Endodermal cell (in vitro differentiated cells): Measurements from ENCODE around the gene NCAPG2. TPM values are rescaled to one million over a fixed set of nuclear protein-coding genes. Genes with fewer than 3 reads are reported as not detected.

Source experiments
- DNase-seq: peaks from one replicate; pipeline ENCODE4 v3.0.0-alpha.2; 2017
- H3K27ac ChIP-seq: 2 replicates; pipeline ENCODE4 v1.5.1; 2013; ENCODE audit warnings: mild to moderate bottlenecking, low read depth, low read length, moderate library complexity
- H3K27me3 ChIP-seq: 2 replicates; pipeline ENCODE4 v1.6.1; 2013; ENCODE audit warnings: mild to moderate bottlenecking, low read length, moderate library complexity; ENCODE audit not compliant: insufficient read depth, control insufficient read depth, poor library complexity, severe bottlenecking
- H3K36me3 ChIP-seq: 2 replicates; pipeline ENCODE4 v1.7.0; 2013; ENCODE audit warnings: mild to moderate bottlenecking, low read length, moderate library complexity; ENCODE audit not compliant: control insufficient read depth, insufficient read depth
- H3K4me1 ChIP-seq: one replicate; pipeline ENCODE4 v1.7.0; 2013; ENCODE audit warnings: low read length; ENCODE audit not compliant: control insufficient read depth, insufficient read depth
- H3K4me3 ChIP-seq: 2 replicates; pipeline ENCODE4 v1.5.1; 2013; ENCODE audit warnings: mild to moderate bottlenecking, low read length, moderate library complexity
- H3K9ac ChIP-seq: 2 replicates; pipeline ENCODE4 v1.6.1; 2013; ENCODE audit warnings: mild to moderate bottlenecking, low read length, moderate library complexity; ENCODE audit not compliant: poor library complexity, severe bottlenecking; ENCODE audit errors: extremely low read depth
- H3K9me3 ChIP-seq: 2 replicates; pipeline ENCODE4 v1.6.1; 2013; ENCODE audit warnings: mild to moderate bottlenecking, low read length, moderate library complexity; ENCODE audit not compliant: control insufficient read depth
- H3K27ac Mint-ChIP-seq: 2 replicates; pipeline ENCODE4 v1.8.0; 2020; ENCODE audit warnings: mixed read lengths
- H3K27me3 Mint-ChIP-seq: 2 replicates; pipeline ENCODE4 v1.8.0; 2021; ENCODE audit warnings: mild to moderate bottlenecking, mixed read lengths; ENCODE audit not compliant: insufficient read depth
- H3K36me3 Mint-ChIP-seq: 2 replicates; pipeline ENCODE4 v1.8.0; 2020; ENCODE audit warnings: low read depth, mixed read lengths
- H3K4me1 Mint-ChIP-seq: 2 replicates; pipeline ENCODE4 v1.8.0; 2020; ENCODE audit warnings: mixed read lengths
- H3K4me3 Mint-ChIP-seq: 2 replicates; pipeline ENCODE4 v1.8.0; 2020; ENCODE audit warnings: mild to moderate bottlenecking, moderate library complexity, mixed read lengths
- H3K9me3 Mint-ChIP-seq: 2 replicates; pipeline ENCODE4 v1.8.0; 2020; ENCODE audit warnings: mild to moderate bottlenecking, mixed read lengths
- WGBS, 2 experiments: methylation state at CpG; one replicate each; pipeline versions ENCODE4 v1.1.5 to v1.1.7; 2013; ENCODE audit warnings: missing lambda C conversion rate in 2 of 2, mixed read lengths in 1 of 2; ENCODE audit not compliant: insufficient coverage in 1 of 2, insufficient read length in 1 of 2; 5-methylcytosine and 5-hydroxymethylcytosine counted together
- total RNA-seq, 2 donors: library from RNA; stranded (reverse); fragmentation: NEBNext Ultra II Directional in 1 of 2; extraction: Animal tissue kit (Norgen Biotek cat#: 25700) in 1 of 2; gene quantifications; 2 replicates in 1 of 2; 3 replicates in 1 of 2; pipeline ENCODE4 v1.2.1, GENCODE V29; 2021
- TF ChIP-seq, protein P1 (sequence below): fragments of 200-600 bp; sonication (generic); conservative IDR thresholded peaks from 2 replicates; pipeline ENCODE4 v1.5.0; 2021; ENCODE audit warnings: antibody characterized with exemption, mild to moderate bottlenecking

NCAPG2 gene
- total RNA-seq, 2 donors from 2014 or later, result 58.7 to 77.1 TPM

DNA sequence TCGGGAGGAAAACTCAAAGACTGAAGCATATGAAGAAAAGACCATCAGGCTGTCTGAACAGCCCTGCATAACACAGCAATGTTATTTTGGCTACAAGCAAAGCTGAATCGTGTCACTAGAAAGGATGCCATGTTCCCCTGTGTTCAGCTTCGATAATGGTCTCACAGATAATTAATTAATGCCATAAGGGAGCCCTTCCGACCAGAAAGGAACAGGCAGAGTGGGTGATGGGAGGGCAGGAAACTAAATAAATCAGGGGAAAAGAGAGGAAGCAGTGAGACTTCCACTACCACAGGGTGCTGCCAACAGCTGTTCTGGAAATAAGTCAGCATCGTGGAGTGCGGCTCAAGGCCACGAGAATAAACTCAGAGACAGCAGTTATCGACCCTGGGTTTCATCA, 120.2 kb downstream of the NCAPG2 start:
- 61 to 63% methylated on average over 8 of the region's 8 CpGs for WGBS, 2 experiments
- H3K4me3 ChIP-seq, result no peak overlapping the region
- DNase-seq, result no peak
- Mint-ChIP-seq H3K9me3 (peaks cover 17% of the 10 kb centered on the region), H3K4me3 (no peak overlapping the region), H3K27me3 (peaks cover 37% of the 10 kb centered on the region), H3K4me1 (no peaks in the 10 kb centered on the region), H3K27ac (no peak overlapping the region), H3K36me3 (no peaks in the 10 kb centered on the region)
- no peaks in the 10 kb centered on the region for H3K36me3 ChIP-seq
- H3K9me3 ChIP-seq, result peaks cover 59% of the 10 kb centered on the region
- H3K27me3 ChIP-seq, result no peaks in the 10 kb centered on the region
- H3K4me1 ChIP-seq, result no peaks in the 10 kb centered on the region
- H3K27ac ChIP-seq, result no peak overlapping the region
- TF ChIP-seq, protein P1, sequence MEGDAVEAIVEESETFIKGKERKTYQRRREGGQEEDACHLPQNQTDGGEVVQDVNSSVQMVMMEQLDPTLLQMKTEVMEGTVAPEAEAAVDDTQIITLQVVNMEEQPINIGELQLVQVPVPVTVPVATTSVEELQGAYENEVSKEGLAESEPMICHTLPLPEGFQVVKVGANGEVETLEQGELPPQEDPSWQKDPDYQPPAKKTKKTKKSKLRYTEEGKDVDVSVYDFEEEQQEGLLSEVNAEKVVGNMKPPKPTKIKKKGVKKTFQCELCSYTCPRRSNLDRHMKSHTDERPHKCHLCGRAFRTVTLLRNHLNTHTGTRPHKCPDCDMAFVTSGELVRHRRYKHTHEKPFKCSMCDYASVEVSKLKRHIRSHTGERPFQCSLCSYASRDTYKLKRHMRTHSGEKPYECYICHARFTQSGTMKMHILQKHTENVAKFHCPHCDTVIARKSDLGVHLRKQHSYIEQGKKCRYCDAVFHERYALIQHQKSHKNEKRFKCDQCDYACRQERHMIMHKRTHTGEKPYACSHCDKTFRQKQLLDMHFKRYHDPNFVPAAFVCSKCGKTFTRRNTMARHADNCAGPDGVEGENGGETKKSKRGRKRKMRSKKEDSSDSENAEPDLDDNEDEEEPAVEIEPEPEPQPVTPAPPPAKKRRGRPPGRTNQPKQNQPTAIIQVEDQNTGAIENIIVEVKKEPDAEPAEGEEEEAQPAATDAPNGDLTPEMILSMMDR, result no peak
- H3K9ac ChIP-seq, result no peak overlapping the region

DNA sequence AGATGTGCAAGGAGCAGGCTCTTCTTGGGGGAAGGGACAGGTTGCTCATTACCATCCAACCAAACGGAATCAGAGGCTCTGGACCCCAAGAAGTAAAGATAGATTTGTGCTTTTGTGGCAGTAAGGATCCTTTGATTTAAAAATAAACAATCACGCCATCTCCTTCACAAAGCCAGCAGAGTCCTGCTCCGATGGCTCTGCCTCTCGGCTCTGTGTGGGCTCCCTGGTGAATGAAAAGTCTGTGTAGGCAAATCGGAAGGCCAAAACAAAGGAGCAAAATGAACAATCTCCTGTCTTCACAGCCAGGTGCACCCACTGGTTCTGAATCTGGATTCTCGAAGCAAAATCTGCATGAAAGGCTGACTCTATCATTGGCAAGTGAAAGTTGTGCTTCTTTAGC, 120.8 kb downstream of the NCAPG2 start:
- H3K4me3 Mint-ChIP-seq, result no peak overlapping the region
- H3K4me3 ChIP-seq, result no peak overlapping the region
- no peaks in the 10 kb centered on the region for H3K4me1 ChIP-seq
- peaks cover 65% of the 10 kb centered on the region for H3K9me3 ChIP-seq
- no peak overlapping the region for H3K27ac Mint-ChIP-seq
- H3K27me3 Mint-ChIP-seq, result peaks cover 37% of the 10 kb centered on the region
- DNase-seq, result no peak
- no peak overlapping the region for H3K27ac ChIP-seq
- no peaks in the 10 kb centered on the region for H3K36me3 ChIP-seq
- H3K36me3 Mint-ChIP-seq, result no peaks in the 10 kb centered on the region
- H3K27me3 ChIP-seq, result no peaks in the 10 kb centered on the region
- 76 to 80% methylated on average over 4 to 6 of the region's 6 CpGs for WGBS, 2 experiments
- H3K9me3 Mint-ChIP-seq, result peaks cover 22% of the 10 kb centered on the region
- TF ChIP-seq, protein P1, result no peak
- H3K4me1 Mint-ChIP-seq, result no peaks in the 10 kb centered on the region
- H3K9ac ChIP-seq, result no peak overlapping the region

DNA sequence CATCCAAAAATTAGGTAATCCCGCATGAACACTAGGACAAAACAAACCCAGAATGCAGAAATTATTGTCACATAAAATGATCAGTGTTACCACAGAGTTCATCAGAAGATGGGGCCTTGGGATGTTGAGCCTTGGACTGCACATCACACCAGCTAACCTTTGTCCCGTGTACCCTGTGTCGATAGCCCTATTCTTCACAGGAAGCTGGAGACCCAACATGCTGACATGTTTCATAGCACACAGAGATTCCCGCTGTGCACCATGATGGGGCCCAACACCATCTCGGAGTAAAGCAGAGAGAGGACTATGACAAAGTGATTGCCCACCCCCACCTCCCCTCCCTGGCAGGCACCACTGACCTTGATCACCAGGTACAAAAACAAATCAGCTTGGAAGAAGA, 121.5 kb downstream of the NCAPG2 start:
- Histone ChIP-seq H3K4me1 (no peaks in the 10 kb centered on the region), H3K36me3 (no peaks in the 10 kb centered on the region), H3K27me3 (no peaks in the 10 kb centered on the region), H3K4me3 (no peak overlapping the region), H3K27ac (no peak overlapping the region), H3K9ac (no peak overlapping the region), H3K9me3 (peaks cover 67% of the 10 kb centered on the region)
- Mint-ChIP-seq H3K36me3 (no peaks in the 10 kb centered on the region), H3K27ac (no peak overlapping the region), H3K4me1 (no peaks in the 10 kb centered on the region), H3K27me3 (peaks cover 37% of the 10 kb centered on the region), H3K4me3 (no peak overlapping the region), H3K9me3 (peaks cover 22% of the 10 kb centered on the region)
- 76% methylated on average over 4 to 5 of the region's 5 CpGs for WGBS, 2 experiments
- DNase-seq, result no peak
- TF ChIP-seq, protein P1, result no peak
